ENCODE measurements around the gene ZNF784.
A peak's percentile ranks its signal among the peaks of the same experiment; 100 is the strongest.

The ZNF784 gene

DNA sequence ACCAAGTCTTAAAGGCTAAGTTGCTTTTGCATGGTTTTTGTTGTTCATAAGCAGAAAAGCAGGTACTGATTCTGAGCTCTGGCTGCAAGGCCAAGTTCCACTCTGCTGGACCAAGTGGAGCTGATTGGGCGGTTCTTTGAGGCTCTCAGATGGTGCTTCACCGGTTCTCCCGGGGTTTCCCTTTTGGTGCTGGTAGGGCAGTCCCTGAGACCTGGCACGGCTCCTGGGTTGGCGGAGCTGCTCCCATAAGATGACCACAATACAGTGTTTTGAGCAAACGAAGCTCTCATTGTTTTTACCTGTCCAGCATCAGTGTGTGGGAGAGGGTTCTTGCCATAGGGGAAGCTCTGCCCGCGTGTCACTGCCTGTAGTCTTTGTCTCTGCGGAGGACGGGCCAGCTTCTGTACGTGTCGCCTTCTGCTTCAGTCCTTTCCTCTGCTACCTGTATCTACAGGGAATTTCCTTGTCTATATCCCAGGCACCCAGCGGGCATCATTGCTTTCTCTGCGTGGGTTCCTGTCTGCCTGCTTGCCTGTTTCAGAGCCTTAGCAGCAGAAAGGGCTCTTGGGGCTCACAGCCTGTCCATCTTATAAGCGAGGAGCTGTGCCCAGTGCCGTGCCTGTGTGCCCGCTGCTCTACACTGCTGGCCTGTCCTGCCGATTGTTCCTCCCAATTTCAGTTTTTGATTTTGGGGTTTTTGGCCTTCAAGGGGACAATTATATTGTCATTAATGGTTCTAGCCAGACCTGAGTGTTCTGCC, 32.8 kb upstream of the ZNF784 start:
- DNase-seq (ENCODE audit: low read depth in 2 of 2), result no peak

DNA sequence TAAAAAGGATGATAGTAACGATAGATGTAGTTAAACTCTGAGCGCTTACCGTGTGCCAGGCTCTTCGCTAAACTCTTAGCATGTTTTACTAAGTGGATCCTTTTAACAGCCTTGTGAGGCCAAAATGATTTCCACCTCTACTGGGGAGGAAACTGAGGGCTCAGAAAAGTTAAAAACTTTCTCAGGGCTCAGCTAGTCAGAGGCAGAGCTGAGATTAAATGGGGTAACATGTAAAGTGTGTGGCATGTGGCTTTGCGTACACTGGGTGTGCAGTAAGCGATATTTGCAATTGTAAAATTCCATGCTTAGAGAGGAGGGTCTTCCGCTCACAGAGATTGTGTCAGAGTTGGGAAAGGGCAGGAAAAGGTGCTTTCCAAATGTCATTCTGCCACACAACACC, 32.2 kb upstream of the ZNF784 start:
- no peak for DNase-seq (ENCODE audit: low read depth in 2 of 2)

DNA sequence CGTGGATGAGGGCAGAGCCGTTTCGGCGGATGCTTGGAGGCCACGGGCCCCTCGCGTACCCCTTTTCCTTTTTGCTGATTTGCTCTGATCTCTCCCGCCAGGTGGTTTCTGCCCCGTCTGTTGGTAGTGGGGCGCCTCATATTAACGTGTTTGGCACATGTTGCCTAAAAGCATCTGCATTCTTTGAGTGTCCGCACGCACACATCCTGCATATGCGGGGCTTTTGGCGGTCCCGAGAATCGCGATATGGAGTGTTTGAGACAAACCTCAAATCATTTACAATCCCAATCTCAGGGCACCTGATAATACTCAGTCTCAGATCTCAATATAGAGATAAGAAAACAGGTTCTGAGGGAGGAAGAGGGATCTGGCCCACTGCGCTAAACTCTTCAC, 31.3 kb upstream of the ZNF784 start:
- DNase-seq (ENCODE audit: low read depth in 2 of 2), result no peak

DNA sequence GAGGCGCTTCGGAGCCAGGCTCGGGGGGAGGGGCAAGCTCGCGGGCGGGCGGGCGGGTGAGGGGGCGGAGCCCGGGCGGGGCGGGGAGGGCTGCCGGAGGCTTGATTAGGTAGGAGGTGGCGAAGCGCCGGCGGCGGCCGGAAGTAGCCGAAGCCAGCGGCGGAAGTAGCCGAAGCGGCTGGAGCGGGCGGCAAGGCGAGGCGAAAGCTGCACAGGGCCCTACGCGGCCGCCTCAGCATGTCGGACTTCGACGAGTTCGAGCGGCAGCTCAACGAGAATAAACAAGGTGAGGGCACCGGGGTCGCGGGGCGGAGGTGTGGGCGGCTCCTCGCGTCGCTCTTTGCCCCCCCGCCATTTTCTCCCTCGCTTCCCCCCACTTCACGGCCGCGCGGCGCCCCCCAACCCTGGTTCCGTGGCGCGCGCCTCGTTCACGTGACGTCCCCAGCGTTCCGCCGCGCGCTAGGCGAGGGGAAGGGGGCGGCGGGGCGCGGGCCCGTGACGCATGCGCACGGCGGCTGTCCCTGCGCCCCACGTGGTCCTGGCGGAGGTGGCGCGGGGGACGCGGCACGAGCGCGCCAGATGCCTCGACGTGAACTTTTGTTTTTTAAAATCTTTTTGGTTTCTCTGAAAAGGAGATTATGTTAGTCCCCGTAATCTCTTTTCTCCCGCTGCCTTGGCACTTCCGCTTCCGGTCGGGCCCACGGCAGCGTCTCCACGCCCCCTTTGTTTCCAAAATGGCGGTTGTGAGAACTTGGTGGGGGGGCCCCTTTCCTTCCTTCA, 30.7 kb upstream of the ZNF784 start, which contains the start of gene U2AF2:
Gene U2AF2 (plus strand): TSS at position 168 of the 780 bp plus-strand sequence. CDS start 70 bp downstream, at position 238.
- peak; percentile 90 for DNase-seq (ENCODE audit: low read depth in 2 of 2)

DNA sequence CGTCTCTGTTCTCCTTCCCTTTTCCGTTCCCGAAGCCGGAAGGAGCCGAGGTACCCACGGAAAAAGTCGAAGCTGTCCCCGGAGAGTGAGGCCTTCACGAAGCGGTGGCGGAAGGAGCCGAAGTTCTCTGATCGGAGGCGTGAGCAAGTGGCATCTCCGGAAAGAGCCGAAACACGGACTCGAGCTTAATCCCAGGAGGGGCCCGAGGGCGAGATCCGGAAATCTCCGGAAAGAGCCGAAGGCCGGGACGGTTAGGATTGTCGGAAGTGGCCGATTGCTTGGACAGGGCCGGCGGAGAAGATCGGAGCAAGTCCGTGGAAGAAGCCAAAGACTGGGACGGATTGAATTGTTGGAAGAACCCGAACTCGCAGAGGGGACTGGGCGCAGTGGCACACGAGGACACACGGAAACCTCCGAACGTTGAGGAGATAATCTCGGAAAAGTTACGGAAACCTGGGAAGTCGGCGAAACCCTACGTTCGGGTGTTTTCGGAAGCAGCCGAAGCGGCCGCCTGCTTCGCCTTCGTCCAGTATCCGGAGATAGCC, 30.0 kb upstream of the ZNF784 start:
- peak; percentile 95 to 97 for DNase-seq (ENCODE audit: low read depth in 2 of 2)

DNA sequence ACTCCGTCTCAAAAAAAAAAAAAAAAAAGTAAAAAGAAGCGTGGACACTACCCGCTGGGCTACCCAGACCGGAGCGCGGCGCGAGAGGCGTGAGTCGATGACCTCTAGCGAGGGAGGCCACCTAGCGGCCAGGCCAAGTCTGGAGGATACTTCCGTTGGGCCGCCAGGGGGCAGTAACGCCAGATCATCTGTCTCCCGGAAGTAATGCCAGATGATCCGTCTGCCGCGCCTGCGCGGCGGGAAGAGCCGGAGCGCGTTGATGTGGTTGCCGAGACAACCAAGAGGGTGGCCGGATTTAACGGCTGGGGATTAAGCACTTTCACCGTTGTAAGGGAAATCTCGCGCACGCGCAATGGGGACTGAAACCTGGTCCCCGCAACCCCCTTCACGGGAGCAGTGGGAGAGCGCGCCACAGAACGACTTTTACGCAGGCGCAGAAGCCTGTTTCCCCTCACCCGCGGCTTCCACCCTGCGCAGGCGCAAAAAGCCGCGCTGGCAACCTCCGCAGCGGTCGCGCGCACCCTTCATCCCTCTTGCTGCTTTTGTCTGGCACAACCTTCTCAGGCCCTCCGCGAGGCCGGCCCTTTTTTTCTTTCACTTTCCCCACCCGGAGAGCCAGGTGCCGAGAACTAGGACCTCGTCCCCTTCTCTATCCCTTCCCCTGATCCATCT, 29.4 kb upstream of the ZNF784 start:
- peak; percentile 98 to 99 for DNase-seq (ENCODE audit: low read depth in 2 of 2)

DNA sequence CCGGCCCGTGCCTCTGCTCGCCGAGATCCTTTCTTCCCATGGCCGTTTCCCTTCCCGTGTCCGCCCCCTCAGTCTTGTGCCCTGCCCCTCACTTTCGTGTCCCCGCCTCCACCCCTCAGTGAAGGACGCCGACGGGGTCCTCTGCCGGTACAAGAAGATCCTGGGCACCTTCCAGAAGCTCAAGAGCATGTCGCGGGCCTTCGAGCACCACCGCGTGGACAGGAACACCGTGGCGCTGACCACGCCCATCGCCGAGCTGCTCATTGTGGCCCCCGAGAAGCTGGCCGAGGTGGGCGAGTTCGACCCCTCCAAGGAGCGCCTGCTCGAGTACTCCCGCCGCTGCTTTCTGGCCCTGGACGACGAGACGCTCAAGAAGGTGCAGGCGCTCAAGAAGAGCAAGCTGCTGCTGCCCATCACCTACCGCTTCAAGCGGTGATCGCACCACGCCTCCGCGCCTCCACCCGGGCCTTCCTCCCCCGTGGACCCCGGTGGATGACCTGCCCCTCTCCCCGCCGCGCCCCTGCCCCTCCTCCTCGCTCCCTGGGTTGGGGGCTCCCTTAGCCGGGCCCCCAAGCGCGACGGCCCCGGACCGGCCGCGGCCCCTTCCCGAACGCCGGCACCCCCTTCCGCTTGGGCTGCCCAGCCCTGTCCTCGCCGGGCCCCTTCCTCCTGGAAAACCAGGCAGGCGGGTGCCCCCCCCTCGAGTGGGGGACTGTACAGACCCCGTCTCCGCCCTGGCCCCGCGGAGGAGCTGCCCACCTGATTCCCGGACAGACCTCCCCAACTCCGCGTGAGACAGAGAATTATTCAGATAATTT, 28.2 kb upstream of the ZNF784 start:
- DNase-seq (ENCODE audit: low read depth in 2 of 2), result no peak

DNA sequence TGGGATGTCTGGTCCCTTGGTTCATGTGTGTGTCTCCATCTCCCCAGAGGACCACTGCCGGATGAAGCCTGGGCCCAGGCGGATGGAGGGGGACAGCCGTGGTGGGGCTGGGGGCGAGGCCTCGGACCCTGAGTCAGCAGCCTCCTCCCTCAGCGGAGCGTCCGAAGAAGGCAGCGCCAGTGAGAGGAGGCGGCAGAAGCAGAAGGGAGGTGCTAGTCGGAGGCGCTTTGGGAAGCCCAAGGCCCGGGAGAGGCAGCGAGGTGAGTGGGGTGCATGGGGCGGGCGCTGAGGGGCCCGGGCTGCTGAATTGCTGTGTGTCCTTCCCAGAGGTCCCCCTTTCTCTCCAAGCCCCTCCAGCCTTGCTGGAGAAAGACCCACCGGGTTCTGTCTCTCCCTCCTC, 26.9 kb upstream of the ZNF784 start:
- no peak for DNase-seq (ENCODE audit: low read depth in 2 of 2)

DNA sequence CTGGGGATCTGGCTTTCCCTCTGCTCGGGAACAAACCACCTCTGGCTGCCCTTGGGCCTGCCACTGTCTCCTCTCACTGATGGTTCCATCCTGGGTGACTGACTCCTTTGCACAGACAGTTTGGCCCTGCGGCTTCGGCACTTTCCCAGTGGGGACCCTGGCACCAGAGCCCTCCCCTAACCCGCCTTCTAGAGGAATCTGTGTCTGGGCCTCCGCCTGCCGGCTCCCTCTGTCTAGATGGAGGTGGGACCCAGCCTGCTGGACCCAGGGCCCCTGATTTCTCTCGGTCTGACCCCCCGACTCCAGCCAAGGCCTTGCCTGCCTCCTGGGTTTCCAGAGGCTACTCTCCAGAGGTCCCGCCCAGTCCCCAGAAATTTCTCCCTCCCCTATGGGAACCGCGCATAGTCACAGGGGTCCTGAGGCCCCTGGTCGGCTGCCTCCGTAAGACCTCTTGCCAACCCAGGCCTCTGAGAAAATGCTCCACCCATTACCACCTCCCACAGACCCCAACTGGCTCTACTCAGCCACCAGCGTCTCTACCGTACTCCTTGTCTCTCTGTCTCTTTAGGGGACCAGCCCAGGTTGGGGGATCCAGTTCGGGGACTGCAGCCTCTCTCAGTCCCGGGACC, 26.4 kb upstream of the ZNF784 start:
- no peak for DNase-seq (ENCODE audit: low read depth in 2 of 2)

DNA sequence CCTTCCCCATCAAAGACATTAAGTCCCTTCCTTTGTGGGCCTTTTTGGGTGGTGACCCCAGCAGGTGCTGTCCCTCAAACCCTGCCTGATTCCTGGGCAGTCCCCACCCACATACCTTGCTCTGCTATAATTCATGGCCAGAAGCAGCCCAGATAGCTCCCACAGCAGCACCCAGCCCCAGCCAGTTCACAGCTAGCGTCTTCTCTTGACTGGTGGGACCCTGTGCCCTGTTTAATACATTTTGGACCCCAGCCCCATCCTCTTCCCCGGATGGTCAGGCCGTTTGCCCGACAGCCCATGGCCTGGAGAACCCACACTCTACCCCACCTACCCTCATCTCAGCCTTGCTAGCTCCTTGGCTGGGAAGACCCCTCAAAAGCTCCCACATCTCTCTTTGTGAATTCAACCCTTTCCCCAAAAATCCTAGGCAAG, 25.8 kb upstream of the ZNF784 start:
- no peak for DNase-seq (ENCODE audit: low read depth in 2 of 2)

DNA sequence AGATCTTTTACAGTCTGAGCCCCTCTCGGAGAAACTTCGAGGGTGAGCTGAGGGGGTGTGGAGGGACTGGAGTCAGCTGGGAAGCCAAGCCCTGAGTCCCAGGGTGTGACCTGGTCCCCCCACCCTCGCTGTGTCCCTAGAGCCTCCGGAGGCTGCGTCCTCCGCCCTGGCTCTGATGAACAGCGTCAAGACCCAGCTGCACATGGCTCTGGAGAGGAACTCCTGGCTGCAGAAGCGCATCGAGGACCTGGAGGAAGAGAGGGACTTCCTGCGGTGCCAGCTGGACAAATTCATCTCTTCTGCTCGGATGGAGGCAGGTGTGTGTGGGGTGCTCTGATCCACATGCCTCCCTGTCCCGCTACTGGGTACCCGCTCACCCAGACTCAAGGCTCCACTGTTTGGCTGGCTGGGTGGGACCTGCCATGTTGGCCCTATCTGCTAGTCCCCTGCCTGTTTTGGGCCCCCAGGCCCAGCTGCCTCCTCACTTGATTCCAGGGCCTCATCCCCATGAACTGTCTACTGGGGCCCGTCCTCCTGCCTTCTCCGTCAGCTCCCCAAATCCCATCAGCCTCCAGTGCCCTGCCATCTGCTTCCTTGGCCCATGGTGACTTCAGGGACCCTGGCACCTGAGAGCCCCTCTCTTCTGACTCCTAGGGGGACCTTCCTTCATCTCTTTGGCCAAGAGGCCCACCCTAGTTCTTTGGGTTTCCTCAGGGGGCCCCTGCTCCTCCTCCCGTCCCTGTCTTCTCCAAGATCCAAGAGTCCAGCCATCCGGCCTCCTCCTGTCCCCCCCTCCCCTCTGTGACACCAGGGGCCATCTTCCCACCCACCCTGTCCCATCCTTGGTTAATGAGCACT, 25.1 kb upstream of the ZNF784 start:
- no peak for DNase-seq (ENCODE audit: low read depth in 2 of 2)

DNA sequence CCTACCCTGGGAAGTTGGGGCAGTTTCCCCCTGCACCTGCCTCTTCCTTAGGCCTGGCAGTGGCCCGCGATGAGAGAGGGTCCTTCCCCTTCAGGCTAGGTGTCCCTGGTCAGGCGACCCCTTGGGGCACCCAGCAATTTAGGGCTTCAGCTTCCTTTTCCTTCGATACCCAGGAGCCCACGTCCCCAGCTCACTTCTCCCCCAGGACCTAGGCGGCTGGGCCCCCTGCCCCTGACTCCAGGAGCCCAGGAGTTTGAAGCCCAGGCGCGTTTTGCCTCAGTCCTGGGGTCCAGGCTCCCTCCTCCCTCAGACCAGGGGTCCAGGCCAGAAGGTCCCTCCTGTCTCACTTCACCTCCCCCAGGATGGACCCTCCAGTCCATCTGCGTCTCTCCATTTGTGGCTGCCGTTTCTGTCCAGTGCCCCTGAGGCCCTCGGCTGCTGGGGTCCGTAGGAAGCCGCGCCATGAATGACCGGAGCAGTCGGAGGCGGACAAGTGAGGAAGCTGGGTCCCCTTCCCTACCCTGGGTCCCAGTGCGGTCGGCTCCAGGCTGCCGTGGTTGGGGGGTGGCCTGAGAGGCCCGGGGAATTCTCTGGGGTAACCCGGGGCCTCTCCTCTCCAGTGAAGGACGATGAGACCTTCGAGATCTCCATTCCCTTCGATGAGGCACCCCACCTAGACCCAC, 24.4 kb upstream of the ZNF784 start:
- no peak for DNase-seq (ENCODE audit: low read depth in 2 of 2)

DNA sequence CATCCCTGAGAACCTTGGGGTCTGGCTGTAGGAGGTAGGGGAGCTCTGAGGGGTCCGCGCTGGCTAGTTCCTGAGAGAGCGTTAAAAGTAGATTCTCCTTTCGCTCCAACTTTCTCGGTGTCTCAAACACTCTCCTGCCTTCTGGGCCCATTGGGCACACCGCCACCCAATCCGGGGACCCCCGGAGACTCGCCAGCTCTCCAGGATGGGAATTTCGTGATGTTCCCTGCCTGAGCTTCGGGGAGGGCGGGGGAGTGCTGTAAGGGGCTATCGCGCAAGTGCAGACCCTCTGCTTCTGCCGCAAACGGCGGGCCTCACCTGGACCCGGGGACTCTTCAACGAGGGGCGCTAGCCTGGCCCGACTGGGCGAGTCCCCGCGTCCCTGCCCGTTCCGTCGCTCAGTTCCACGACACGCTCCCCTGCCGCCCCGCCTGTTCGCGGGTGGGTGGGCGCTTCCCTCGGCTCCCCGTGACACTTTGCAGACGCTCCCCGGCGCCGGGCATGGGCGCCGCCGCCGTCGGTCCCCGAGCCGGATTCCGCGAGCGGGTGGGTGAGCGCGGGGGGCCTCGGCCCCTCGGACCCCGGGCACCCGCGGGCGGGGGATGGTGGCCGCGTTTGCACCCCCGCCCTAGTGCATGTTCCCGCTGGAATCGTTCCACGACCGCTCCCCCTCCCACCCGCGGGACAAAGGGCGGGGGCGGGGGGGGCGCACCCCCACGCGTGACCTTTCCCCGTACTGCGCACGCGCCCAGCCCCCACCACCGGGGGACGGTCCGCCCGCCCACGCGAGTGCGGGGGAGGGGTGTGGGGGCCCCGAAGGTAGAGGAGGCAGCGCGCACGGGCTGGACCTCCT, 23.6 kb upstream of the ZNF784 start, which contains the start of gene CCDC106:
Gene CCDC106 (plus strand): TSS at position 481 of the 853 bp plus-strand sequence. CDS start 835 bp downstream, outside the sequence.
- peak in 1 of 2 donors; percentile 32 for DNase-seq (ENCODE audit: low read depth in 2 of 2)

DNA sequence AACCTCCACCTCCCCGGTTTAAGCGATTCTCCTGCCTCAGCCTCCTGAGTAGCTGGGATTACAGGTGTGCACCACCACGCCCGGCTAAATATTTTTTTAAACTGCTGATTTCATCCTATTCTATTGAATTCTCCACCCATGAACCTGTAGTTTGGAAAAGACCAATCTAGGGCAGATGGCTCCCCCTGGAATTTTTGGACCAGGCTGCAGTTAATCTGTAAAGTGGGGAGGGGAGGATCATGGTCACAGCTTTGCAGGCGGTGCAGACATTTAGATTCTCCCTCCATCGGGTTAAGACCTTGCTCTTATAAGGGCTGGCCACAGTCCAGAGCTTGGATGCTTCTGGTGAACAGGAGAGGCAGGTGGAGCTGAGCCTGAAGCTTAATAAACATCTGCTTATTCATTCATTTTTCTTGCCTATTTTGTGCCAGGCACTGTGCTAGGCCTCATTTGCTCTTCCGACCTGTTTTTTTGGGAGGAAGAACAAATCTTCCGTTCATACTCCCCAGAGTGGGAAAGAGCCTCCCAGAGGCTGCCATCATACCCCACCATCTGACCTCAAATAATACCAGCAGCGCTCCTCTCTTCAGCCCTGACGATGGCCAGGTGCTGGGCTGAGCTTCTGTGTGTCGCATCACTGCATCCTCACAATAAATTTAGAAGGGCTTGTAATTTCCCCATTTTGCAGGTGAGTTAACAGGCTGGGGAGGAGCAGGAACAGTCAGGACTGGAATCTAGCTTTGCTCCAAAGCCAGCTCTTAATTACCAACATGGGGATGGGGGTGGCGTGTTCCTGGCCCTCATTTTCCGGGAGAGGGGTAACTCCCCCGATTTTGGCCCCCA, 22.7 kb upstream of the ZNF784 start:
- DNase-seq (ENCODE audit: low read depth in 2 of 2), result no peak

DNA sequence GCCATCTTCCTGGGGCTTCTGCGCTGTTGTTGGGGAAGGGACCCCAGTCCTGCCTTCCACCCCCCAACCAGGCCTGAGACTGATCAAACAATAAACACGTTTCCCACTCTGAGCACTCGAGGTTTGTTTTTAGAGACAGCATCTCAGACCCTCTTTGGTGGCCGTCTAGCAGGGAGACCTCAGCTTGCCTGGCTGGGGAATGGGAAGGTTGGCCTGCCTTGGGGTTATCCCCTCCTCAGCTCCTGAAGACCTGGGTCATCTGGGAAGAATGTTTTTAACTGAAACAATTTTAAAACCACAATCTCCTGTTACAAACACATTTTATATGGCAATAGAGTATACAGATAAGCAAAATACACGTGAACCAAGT, 21.1 kb upstream of the ZNF784 start:
- no peak for DNase-seq (ENCODE audit: low read depth in 2 of 2)

DNA sequence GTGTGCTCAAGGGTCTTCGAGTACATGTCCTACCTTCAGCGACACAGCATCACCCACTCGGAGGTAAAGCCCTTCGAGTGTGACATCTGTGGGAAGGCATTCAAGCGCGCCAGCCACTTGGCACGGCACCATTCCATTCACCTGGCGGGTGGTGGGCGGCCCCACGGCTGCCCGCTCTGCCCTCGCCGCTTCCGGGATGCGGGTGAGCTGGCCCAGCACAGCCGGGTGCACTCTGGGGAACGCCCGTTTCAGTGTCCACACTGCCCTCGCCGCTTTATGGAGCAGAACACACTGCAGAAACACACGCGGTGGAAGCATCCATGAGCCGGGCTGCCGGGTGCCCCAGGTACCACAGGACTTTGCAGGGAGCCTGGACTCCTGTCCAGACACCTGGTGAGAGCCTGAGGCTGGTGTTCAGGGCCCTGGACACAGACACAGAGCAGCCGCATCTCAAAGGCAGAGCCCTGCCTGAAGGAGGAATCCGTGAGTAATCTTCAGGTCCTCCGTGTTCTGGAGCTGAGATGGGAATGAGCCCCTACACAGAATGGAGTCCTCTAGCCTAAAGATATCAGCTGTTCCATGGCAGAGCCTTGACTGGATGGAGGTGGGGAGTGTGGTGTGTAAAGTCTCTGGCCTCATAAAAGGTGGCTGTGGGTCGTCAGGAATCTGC, 20.6 kb upstream of the ZNF784 start:
- no peak for DNase-seq (ENCODE audit: low read depth in 2 of 2)

Measured in stimulated activated CD8-positive, alpha-beta memory T cell treated with anti-CD3 and anti-CD28 coated beads, Interleukin-15, amount 100 ng/mL, for 4 hours (primary cell).